Adrenal gland (tissue), 5 donors: ENCODE data around the gene RUFY2.

Experiments
- POLR2A ChIP-seq, 2 donors: fragments of 450-650 bp; IDR thresholded peaks; one replicate each; pipeline ENCODE4 v1.6.1; 2017; ENCODE audit warnings: antibody characterized with exemption in 2 of 2, mild to moderate bottlenecking in 2 of 2, moderate library complexity in 1 of 2
- TF ChIP-seq, protein P1 (sequence below), 6 experiments: fragments of 450-650 bp in 4 of 6; fragments of 200-600 bp in 2 of 6; sonication (generic) in 1 of 6; IDR thresholded peaks; 1 replicate in 5 of 6; 2 replicates in 1 of 6; pipeline versions ENCODE4 v1.5.1 to v1.8.0; 2016 to 2021; ENCODE audit warnings: antibody characterized with exemption in 6 of 6, mild to moderate bottlenecking in 2 of 6, moderate library complexity in 1 of 6
- donor health status: DM: no; HTN: no; CAD: no.

DNA sequence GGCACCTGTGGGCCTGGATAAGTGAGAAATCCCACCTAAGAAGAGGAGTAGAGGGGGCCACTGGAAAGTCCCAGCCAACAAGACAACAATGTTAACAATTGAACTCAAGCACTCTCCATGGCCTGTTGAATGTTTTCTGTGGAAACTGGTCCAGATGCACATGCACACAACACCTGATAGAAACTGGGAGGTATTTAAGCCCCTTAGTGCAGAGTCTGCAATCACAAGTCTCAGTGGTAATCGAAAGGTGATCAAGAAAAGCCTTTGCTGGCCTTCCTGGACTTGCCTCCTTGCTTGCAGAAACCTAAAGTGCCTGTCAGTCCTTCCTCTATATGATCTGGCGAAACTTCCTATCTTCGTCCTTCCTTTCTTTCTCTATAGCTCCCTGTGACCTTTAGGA is 105.8 kb downstream of the RUFY2 start:
- TF ChIP-seq, protein P1, sequence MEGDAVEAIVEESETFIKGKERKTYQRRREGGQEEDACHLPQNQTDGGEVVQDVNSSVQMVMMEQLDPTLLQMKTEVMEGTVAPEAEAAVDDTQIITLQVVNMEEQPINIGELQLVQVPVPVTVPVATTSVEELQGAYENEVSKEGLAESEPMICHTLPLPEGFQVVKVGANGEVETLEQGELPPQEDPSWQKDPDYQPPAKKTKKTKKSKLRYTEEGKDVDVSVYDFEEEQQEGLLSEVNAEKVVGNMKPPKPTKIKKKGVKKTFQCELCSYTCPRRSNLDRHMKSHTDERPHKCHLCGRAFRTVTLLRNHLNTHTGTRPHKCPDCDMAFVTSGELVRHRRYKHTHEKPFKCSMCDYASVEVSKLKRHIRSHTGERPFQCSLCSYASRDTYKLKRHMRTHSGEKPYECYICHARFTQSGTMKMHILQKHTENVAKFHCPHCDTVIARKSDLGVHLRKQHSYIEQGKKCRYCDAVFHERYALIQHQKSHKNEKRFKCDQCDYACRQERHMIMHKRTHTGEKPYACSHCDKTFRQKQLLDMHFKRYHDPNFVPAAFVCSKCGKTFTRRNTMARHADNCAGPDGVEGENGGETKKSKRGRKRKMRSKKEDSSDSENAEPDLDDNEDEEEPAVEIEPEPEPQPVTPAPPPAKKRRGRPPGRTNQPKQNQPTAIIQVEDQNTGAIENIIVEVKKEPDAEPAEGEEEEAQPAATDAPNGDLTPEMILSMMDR (IDR thresholded peaks at IDR 0.05): no peak
- no peak for TF ChIP-seq POLR2A (IDR thresholded peaks at IDR 0.05)
